GM19438 (cell line): ENCODE measurements around the gene KCNJ6.

Experiments
- ATAC-seq: cut with Tn5 transposase; IDR thresholded peaks from one replicate; pipeline ENCODE4 v1.9.1; 2021; ENCODE audit warnings: low read depth; ENCODE audit not compliant: unreplicated experiment

Gene KCNJ6

DNA sequence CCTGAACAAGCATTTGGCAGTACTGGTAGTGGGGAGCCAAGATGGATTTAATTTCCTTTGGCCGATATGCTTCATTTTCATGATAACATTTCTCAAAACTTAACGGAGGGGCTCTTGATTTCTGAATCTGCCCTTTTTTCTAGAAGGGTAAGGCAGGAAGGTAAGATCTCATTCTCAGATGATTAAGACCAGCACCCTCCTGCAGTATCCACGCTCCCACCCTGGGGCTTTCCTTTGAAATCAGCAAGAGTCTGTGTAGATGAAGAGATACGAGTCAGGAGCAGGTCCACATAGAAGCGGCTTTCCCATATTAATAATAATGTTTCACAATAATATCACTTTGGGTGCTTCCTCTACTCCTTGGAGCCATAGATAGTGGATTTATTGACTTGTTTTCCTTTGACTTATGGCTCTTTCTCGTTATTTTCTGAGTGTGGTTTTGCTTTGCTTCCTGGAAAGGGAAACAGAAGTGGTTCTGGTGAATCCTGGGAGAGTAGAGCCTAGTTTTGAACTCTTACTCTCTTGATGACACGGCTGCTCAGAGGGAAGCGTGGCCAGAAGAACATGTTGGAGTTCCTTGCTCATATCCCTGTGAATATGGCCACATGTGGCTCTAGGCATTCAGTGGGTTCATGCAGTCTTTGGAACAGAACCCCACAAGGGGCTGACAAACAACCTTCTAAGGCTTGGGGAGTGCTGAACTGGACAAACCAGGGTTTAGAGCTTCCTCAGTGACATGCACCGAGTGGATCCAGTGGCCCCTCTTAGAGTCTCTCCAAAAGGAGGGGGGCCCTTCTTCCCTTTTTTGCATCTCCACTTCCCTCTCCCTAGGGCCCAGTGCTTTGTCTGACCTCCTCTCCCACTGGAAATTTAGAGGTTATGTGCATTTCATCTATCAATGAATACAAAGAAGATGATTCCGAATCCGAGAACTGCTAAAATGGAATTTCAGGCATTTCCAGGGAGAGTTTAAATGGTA lies 354.0 kb downstream of the KCNJ6 start:
- no peak for ATAC-seq

DNA sequence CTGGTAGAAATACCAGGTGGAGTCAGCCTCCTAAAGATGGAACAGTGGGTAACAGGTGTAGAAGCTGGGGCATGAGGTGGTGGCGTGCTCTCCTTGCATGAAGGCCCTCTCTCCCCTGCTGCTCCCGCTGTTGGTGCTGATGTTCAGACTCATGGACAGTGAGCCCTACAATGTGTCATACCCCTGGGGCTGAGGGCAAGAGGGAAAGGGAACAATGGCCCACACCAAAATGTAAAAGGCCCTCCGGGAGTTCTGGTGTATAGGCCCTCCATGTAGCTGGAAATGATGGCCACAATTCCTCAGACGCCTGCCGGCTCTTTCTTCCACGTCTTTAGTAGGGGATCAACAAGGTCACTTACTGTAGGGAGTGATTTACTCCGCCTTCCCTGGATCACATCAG lies 354.8 kb downstream of the KCNJ6 start:
- ATAC-seq = no peak

DNA sequence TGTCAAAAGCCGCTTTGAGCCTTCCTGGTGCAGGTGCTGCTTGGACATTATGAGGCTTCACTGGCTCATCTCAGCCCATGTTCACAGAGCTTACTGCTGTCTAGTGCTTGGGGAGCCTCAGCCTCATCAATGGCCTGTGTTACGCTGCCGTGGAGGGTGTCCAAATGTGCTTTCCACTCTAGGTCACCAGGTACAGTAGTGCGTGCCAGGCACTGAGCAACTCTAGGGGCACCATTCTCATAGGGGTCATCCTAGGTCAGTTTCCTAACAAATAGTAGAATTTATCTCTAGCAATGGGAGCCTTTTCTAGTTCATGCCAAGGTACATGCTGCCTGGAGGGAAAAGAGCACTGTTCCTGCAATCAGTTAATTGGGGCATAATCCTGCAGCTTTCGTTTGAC lies 355.9 kb downstream of the KCNJ6 start:
- ATAC-seq = no peak

DNA sequence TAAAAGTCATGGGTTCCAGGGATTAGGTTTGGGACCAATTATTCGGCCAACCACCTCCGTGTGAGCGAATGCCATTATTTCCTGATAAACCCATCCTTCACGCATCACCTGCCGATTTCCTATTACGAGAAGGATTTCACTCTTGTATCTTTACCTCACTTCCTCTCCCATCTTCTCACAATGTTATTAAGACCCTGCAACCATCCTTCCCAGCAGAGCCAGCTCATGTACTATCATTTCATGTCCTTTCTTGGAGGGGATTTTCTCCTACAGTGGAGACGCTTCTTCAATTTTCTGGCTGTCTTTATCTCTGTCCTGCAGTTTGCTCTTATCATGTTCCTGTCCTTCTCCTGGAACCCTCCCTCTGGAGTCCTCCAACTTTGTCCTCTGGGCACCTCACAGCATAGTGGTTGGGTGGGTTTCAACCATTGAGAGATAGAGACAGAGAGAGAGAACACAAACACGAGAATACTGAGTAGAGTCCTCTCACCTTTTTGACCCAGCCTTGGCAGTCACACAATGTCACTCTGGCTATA lies 357.5 kb downstream of the KCNJ6 start:
- ATAC-seq = no peak
